RWPE2 (cell line): ENCODE measurements around the gene FMO2.

Experiments used
- ATAC-seq: fragments of 200-7000 bp; cut with Tn5 transposase; 3 replicates; pipeline ENCODE4 v1.9.1; 2021; ENCODE audit warnings: low read depth
- DNase-seq: peaks from one replicate; pipeline ENCODE4 v3.0.0-alpha.2; 2020; ENCODE audit warnings: low spot score
- H3K27ac ChIP-seq: fragments of 450-650 bp; 2 replicates; pipeline ENCODE4 v1.5.1; 2017; ENCODE audit warnings: mild to moderate bottlenecking; ENCODE audit not compliant: poor library complexity, severe bottlenecking
- H3K27me3 ChIP-seq: fragments of 250-450 bp; sonication (Bioruptor Pico); 2 replicates; pipeline ENCODE4 v1.5.1; 2021; ENCODE audit warnings: mild to moderate bottlenecking, moderate library complexity; ENCODE audit not compliant: insufficient read depth, poor library complexity, severe bottlenecking
- H3K36me3 ChIP-seq: fragments of 250-450 bp; sonication (Bioruptor Pico); 2 replicates; pipeline ENCODE4 v1.5.1; 2020; ENCODE audit warnings: low read depth, mild to moderate bottlenecking, moderate library complexity
- H3K4me1 ChIP-seq: fragments of 250-450 bp; sonication (Bioruptor Pico); 2 replicates; pipeline ENCODE4 v1.5.1; 2021; ENCODE audit warnings: mild to moderate bottlenecking, moderate library complexity; ENCODE audit not compliant: insufficient read depth, poor library complexity, severe bottlenecking
- H3K4me3 ChIP-seq: fragments of 250-450 bp; sonication (Bioruptor Pico); 2 replicates; pipeline ENCODE4 v1.5.1; 2021; ENCODE audit warnings: mild to moderate bottlenecking, moderate library complexity; ENCODE audit not compliant: severe bottlenecking
- H3K9me3 ChIP-seq: fragments of 250-450 bp; sonication (Bioruptor Pico); 2 replicates; pipeline ENCODE4 v1.5.1; 2021; ENCODE audit warnings: mild to moderate bottlenecking, moderate library complexity; ENCODE audit not compliant: severe bottlenecking
- CTCF ChIP-seq: fragments of 450-650 bp; IDR thresholded peaks from one replicate; pipeline ENCODE4 v1.5.1; 2017; ENCODE audit warnings: mild to moderate bottlenecking, moderate library complexity; ENCODE audit not compliant: poor library complexity, severe bottlenecking

Gene FMO2

GRCh38 chr1:171213559-171214454 is 28.7 kb downstream of the FMO2 start:
- Histone ChIP-seq H3K27me3 (no peaks in the 10 kb centered on the region), H3K36me3 (no peaks in the 10 kb centered on the region), H3K9me3 (no peaks in the 10 kb centered on the region), H3K27ac (no peak overlapping the region), H3K4me1 (no peaks in the 10 kb centered on the region), H3K4me3 (no peak overlapping the region)
- TF ChIP-seq CTCF, result no peak
- DNase-seq (no peak), ATAC-seq (no peak)

DNA sequence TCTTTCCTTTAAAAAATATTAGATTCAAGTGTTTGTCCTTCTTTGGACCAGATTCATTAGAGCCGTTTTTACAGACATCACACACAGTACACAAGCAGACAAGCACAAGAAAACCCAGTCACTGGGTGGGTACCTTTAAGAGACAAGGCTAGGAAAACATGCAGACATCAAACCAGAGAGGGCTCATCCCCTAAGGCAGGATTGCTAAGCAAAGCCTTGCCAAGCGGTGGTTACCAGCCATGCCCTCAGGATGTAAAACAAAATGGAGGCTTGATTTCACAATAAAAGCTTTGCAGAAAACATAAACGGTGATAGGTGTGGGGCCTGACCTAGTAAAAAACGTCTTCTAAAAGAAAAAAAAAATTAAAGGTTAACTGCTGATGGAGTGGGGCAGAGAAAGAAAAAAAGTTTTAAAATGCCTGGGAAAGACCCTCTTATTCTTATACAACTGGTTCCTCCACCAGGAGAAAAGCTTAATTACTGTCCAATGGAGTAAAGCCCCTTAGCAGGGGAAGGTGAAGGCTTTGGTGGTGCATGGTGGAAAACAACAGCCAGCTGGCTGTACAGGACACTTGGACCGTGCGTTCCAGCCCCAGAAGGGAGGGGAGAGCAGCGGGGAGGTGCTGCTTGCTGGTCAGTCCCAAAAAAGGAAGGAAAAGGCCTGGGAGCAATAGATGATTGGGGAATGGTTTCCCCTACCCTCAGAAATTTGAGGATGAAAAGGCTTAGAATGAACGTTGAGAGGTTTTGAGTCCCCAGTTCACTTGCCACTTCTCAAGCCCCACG is 32.8 kb downstream of the FMO2 start:
- DNase-seq (no peak), ATAC-seq (0 out of 3 replicates have a peak, but pooled peaks have one; percentile 10)
- Histone ChIP-seq H3K4me1 (peaks cover 4% of the 10 kb centered on the region), H3K36me3 (no peaks in the 10 kb centered on the region), H3K4me3 (no peak overlapping the region), H3K9me3 (no peaks in the 10 kb centered on the region), H3K27ac (no peak overlapping the region), H3K27me3 (no peaks in the 10 kb centered on the region)
- no peak for TF ChIP-seq CTCF

- ATAC-seq (no peak), DNase-seq (no peak)
- H3K9me3 ChIP-seq, result no peaks in the 10 kb centered on the region
- no peaks in the 10 kb centered on the region for H3K27me3 ChIP-seq
- H3K36me3 ChIP-seq, result no peaks in the 10 kb centered on the region
- peaks cover 4% of the 10 kb centered on the region for H3K4me1 ChIP-seq
- no peak for TF ChIP-seq CTCF
- H3K27ac ChIP-seq, result no peak overlapping the region
- H3K4me3 ChIP-seq, result no peak overlapping the region
Measured at GRCh38 chr1:171218661-171219060, 33.6 kb downstream of the FMO2 start.

DNA sequence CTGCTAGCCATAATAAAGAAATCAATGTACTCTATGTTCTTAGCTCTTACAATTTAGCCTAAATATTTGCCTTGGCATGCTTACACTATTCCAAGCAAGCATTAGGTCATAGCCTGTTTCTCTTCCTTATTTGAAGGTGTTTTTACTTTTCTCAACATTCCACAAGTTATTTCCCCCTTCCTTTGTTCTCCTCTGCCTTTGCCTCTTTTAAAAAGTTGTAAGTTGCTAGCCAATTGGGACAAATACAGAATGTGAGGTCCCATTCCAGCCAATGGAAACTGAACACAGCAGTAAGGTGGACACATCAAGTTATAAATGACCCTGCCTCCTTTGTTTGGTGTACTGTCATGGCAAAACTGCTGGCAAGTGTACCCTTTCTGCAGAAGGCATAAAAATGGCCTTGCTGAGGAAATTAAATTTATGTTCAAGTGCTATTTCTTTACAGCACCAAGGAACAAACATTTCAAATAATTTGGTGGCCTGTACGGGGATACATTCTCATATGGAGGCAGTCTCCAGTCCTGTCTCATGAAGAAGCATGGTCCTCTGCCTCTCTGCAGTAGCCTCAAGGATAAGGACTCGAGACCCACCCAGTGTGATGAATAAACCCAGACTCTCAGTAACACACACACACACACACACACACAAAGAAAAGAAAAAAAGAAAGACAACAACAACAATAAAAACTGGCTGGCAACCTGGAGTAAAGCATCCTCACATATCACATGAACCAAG is 34.4 kb downstream of the FMO2 start:
- ATAC-seq (no peak), DNase-seq (no peak)
- H3K4me1 ChIP-seq, result peaks cover 4% of the 10 kb centered on the region
- H3K27ac ChIP-seq, result no peak overlapping the region
- no peaks in the 10 kb centered on the region for H3K36me3 ChIP-seq
- H3K9me3 ChIP-seq, result no peaks in the 10 kb centered on the region
- H3K4me3 ChIP-seq, result no peak overlapping the region
- TF ChIP-seq CTCF, result no peak
- no peaks in the 10 kb centered on the region for H3K27me3 ChIP-seq
